Middle frontal gyrus (tissue), 1 donor: ENCODE data around the gene TNFRSF8.

Source experiments
- DNase-seq: peaks from one replicate; pipeline ENCODE4 v3.0.0-alpha.2; 2015; ENCODE audit warnings: low spot score; ENCODE audit errors: extremely low spot score

Gene TNFRSF8

DNA sequence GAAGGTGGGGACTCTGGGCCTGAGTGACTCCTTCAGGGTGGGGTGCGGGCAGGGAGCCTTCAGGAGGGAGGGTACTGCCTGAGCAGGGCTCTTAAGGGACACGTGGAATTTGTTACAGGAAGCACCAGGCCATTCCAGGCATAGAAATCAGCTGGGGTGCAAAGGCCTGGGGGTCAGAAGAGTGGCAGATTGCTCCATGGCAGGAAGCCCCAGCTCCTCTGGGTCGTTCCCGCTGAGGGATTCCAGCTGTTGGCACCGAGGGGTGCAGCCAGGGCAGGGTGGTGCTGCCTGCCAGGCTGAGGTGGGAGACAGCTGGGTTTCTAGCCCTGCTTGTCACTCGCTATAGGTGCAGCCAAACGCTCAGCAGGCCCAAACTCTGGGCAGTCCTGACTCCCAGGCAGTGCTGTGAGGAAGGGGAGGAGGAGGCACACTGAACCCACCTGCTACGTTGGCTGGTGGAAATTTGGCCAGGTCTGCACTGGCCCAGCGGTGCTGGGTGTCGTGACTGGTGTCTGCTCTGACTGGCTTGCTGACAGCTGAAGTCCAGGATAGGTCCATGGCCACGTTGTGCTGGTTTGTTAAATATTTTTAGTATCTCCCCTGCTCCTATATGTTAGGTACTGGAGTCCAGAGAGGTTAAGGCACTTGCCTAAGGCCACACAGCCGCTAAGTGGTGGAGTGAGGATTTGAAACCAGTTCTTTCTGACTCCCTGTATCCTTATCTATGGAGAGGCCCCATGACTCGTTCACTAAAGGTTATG, 123.0 kb downstream of the TNFRSF8 start:
- DNase-seq = no peak

DNA sequence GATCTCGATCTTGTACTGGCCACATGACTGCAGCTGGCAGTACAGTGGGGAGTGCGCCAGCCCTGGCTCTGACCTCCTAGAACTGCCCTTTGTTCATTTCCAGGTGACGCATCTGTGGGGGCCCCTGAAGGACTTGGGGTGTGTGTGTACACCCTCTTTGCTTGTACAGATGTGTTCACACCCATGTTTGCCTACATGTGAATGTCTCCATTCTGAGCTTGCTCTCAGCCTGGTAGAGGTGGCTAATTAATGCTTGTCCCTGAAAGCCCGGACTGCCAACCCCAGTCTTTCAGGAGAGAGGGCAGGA, 123.5 kb downstream of the TNFRSF8 start:
- DNase-seq = no peak

DNA sequence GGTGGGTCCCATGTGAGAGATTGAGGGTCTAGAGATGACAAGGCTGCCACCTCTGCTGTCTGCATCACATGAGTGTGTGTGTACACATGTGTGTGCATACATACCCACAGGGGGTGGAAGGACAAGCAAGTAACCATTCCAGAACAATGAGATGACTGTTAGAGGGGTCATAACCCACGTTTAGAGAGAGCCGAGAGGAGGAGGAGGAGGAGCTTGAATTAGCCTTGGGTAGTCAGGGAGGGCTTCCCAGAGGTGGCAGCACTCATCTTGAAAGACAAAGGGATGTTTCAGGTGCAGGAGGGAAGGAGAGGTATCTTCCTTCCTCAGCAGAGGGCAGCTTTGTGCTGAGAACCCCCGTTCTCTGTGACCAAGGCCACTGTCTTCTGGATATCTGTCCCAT, 125.0 kb downstream of the TNFRSF8 start:
- DNase-seq = no peak

DNA sequence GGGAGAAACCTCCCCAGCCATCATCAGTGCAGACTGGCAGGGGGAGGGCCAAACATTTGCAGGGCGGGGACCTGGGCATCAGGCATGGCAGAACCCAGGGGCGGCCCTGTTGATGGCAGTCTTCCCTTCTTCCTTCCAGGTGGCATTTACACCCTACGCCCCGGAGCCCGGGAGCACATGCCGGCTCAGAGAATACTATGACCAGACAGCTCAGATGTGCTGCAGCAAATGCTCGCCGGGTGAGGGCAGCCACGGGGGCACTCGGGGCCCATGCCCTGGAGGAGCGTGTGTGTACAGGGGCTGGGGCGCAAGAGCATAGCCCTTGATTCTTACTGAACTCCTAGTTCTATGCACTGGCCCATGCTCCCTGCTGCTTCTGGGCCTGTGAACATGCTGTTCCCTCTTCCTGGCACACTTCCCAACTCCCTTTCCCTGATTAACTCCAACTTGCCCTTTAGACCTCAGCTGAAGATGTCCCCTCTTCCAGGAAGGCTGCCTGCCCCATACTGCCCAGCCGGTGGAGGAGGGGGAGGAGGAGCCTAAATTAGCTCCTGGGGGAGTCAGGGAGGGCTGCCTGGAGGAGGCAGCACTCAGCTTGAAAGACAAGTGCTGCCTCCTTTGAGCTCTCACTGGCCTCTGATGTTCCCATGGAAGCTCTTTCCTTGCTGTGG, 125.7 kb downstream of the TNFRSF8 start:
- DNase-seq = no peak

DNA sequence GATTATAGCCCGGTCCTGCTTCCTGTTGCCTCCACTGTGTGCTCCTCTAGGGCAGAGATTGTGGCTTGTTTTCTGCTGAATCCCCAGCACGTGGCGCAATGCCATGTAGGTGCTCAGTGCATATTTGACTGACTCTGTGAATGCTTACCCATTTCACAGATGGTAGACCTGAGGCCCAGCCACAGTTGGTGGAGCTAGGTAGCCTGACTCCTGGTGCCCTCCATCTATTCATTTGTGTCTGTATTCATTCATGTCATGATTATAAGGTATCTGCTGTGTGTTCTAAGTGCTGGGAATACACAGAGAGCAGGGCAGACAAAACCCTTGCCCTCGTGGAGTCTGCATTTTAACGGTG, 126.2 kb downstream of the TNFRSF8 start:
- no peak for DNase-seq

DNA sequence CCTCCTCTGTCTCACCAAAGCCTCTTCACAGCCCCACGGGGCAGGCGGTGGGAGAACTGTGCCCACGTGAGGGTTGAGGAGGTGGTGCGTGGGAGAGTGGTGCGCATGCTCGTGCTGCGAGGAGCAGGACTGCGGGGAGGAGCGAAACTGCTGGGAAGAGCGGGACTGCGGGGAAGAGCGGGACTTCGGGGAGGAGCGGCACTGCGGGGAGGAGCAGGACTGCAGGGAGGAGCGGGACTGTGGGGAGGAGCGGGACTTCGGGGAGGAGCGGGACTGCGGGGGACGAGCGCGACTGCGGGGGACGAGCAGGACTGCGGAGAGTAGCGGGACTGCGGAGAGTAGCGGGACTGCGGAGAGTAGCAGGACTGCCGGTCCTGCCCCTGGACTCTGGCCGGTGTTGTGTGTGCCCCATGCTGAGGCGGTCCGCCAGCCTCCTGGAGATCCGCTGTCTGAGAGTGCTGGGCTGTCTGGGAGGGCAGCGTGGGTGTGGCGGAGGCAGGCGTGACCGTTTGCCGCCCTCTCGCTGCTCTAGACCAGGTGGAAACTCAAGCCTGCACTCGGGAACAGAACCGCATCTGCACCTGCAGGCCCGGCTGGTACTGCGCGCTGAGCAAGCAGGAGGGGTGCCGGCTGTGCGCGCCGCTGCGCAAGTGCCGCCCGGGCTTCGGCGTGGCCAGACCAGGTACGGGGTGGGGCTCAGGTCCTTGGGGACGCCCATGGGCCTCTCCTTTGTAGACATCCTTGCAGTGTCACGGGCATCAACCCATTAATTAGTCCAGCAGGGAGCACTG, 128.3 kb downstream of the TNFRSF8 start:
- DNase-seq = no peak
